ENCODE measurements around the gene RALGPS1. TPM values are rescaled to one million over a fixed set of nuclear protein-coding genes. Genes with fewer than 3 reads are reported as not detected.

Gene RALGPS1
- total and polyA plus RNA-seq, 2 of the 13 experiments (the other 11 are each of a cell fraction or from before 2014, with no cell fraction given): 3.7 to 6.5 TPM

DNA sequence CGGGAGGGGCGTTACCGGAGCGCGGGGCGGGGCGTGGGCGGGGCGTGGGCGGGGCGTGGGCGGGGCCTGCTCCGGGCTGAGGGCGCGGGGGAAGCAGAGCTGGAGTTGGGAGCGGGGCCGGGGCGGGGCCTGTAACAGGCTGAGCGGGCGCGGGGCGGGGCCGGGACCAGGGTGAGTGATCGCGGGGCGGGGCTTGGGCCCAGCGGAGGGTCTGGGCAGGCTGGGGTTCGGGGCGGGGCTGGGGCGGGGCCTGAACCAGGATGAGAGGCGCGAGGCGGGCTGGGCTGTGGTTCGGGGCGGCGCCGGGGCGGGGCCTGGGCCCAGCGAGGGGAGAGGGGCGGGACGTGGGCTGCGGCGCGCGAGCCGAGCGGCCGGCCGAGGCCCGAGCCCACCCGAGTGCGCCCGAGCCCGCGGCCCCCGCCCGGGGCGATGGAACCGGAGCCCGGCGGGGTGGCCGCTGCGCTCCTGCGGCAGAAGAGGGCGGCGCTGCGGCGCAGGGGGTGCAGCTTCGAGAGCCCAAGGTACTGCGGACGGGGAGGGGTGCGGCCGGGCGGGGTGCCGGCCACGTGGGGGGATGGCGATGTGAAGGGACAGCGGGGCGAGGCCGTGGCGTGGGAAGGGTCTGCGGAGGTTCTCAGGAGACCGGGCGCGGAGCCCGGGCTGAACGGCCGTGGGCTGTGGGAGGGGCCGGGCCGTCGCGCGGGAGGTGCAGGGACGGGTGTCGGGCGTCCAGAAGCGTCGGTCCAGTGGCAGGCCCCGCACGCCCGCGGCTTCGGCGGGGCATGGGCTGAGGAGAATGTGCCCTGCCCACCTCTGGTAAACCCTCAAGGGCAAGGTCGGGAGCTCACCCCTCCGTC, 310.5 kb downstream of the RALGPS1 start (continued):
- TF ChIP-seq, protein P1, sequence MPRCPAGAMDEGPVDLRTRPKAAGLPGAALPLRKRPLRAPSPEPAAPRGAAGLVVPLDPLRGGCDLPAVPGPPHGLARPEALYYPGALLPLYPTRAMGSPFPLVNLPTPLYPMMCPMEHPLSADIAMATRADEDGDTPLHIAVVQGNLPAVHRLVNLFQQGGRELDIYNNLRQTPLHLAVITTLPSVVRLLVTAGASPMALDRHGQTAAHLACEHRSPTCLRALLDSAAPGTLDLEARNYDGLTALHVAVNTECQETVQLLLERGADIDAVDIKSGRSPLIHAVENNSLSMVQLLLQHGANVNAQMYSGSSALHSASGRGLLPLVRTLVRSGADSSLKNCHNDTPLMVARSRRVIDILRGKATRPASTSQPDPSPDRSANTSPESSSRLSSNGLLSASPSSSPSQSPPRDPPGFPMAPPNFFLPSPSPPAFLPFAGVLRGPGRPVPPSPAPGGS (CRISPR knock-in tag; IDR thresholded peaks at IDR 0.05): no peak
- TF ChIP-seq CBFB (CRISPR knock-in tag; IDR thresholded peaks at IDR 0.05) (no peak), CBX2 (IDR thresholded peaks at IDR 0.05; ENCODE audit: low read depth, low read length) (no peak), CBX2 (CRISPR knock-in tag; IDR thresholded peaks at IDR 0.05; ENCODE audit: low read depth) (no peak), TMF1 (CRISPR knock-in tag; IDR thresholded peaks at IDR 0.05; ENCODE audit: low read depth) (no peak), ZNF232 (CRISPR knock-in tag; IDR thresholded peaks at IDR 0.05; ENCODE audit: borderline replicate concordance) (no peak), ZMYM3 (CRISPR knock-in tag; IDR thresholded peaks at IDR 0.05) (no peak), KMT2B (CRISPR knock-in tag; IDR thresholded peaks at IDR 0.05) (no peak), RAD51 (IDR thresholded peaks at IDR 0.05; ENCODE audit: borderline replicate concordance) (no peak), KLF12 (CRISPR knock-in tag; IDR thresholded peaks at IDR 0.05; ENCODE audit: borderline replicate concordance) (no peak), PHF8 (CRISPR knock-in tag; IDR thresholded peaks at IDR 0.05) (no peak), ZNF577 (CRISPR knock-in tag; IDR thresholded peaks at IDR 0.05; ENCODE audit: borderline replicate concordance, low read depth) (no peak), CREB1 (IDR thresholded peaks at IDR 0.05) (no peak), CREB1 (CRISPR knock-in tag; IDR thresholded peaks at IDR 0.05) (no peak), POLR2A (IDR thresholded peaks at IDR 0.05; ENCODE audit: insufficient read depth in 1 of 2, low read depth in 2 of 2, low read length in 2 of 2) (no peak), ZNF777 (CRISPR knock-in tag; IDR thresholded peaks at IDR 0.05) (peak; percentile 91), SYNCRIP (IDR thresholded peaks at IDR 0.05; ENCODE audit: insufficient read depth, low read depth, low read length) (no peak), ZNF747 (CRISPR knock-in tag; IDR thresholded peaks at IDR 0.05; ENCODE audit: borderline replicate concordance) (no peak)
- TF ChIP-seq, protein P2, sequence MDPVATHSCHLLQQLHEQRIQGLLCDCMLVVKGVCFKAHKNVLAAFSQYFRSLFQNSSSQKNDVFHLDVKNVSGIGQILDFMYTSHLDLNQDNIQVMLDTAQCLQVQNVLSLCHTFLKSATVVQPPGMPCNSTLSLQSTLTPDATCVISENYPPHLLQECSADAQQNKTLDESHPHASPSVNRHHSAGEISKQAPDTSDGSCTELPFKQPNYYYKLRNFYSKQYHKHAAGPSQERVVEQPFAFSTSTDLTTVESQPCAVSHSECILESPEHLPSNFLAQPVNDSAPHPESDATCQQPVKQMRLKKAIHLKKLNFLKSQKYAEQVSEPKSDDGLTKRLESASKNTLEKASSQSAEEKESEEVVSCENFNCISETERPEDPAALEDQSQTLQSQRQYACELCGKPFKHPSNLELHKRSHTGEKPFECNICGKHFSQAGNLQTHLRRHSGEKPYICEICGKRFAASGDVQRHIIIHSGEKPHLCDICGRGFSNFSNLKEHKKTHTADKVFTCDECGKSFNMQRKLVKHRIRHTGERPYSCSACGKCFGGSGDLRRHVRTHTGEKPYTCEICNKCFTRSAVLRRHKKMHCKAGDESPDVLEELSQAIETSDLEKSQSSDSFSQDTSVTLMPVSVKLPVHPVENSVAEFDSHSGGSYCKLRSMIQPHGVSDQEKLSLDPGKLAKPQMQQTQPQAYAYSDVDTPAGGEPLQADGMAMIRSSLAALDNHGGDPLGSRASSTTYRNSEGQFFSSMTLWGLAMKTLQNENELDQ (CRISPR knock-in tag; IDR thresholded peaks at IDR 0.05; ENCODE audit: borderline replicate concordance): no peak
- TF ChIP-seq, protein P3, sequence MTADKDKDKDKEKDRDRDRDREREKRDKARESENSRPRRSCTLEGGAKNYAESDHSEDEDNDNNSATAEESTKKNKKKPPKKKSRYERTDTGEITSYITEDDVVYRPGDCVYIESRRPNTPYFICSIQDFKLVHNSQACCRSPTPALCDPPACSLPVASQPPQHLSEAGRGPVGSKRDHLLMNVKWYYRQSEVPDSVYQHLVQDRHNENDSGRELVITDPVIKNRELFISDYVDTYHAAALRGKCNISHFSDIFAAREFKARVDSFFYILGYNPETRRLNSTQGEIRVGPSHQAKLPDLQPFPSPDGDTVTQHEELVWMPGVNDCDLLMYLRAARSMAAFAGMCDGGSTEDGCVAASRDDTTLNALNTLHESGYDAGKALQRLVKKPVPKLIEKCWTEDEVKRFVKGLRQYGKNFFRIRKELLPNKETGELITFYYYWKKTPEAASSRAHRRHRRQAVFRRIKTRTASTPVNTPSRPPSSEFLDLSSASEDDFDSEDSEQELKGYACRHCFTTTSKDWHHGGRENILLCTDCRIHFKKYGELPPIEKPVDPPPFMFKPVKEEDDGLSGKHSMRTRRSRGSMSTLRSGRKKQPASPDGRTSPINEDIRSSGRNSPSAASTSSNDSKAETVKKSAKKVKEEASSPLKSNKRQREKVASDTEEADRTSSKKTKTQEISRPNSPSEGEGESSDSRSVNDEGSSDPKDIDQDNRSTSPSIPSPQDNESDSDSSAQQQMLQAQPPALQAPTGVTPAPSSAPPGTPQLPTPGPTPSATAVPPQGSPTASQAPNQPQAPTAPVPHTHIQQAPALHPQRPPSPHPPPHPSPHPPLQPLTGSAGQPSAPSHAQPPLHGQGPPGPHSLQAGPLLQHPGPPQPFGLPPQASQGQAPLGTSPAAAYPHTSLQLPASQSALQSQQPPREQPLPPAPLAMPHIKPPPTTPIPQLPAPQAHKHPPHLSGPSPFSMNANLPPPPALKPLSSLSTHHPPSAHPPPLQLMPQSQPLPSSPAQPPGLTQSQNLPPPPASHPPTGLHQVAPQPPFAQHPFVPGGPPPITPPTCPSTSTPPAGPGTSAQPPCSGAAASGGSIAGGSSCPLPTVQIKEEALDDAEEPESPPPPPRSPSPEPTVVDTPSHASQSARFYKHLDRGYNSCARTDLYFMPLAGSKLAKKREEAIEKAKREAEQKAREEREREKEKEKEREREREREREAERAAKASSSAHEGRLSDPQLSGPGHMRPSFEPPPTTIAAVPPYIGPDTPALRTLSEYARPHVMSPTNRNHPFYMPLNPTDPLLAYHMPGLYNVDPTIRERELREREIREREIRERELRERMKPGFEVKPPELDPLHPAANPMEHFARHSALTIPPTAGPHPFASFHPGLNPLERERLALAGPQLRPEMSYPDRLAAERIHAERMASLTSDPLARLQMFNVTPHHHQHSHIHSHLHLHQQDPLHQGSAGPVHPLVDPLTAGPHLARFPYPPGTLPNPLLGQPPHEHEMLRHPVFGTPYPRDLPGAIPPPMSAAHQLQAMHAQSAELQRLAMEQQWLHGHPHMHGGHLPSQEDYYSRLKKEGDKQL (CRISPR knock-in tag; IDR thresholded peaks at IDR 0.05; ENCODE audit: low read depth): no peak
- TF ChIP-seq, protein P4, sequence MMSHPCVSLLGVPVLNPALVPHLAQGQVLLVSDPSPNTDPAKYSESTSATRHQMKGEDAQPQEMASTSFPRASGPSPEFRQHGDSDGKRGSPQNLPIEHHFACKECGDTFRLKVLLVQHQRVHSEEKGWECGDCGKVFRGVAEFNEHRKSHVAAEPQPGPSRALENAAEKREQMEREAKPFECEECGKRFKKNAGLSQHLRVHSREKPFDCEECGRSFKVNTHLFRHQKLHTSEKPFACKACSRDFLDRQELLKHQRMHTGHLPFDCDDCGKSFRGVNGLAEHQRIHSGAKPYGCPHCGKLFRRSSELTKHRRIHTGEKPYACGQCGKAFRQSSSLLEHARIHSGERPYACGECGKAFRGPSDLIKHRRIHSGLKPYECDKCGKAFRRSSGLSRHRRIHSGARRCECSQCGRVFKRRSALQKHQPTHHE (CRISPR knock-in tag; IDR thresholded peaks at IDR 0.05; ENCODE audit: borderline replicate concordance): no peak

Data from HepG2 (cell line).